HCT116 (cell line): ENCODE results near the gene ATXN7L1. TPM values are rescaled to one million over a fixed set of nuclear protein-coding genes. Genes with fewer than 3 reads are reported as not detected.
A peak's percentile ranks its signal among the peaks of the same experiment; 100 is the strongest.

ENCODE experiments used
- ATAC-seq: fragments of 200-7000 bp; cut with Tn5 transposase; 2 replicates; pipeline ENCODE4 v1.9.1; 2020; ENCODE audit warnings: mild to moderate bottlenecking, moderate library complexity
- BruUV-seq: library from RNA; stranded (reverse); fragments of 400-500 nt; replicated peaks from 2 replicates; lab custom pipeline; 2021; lab: Mats Ljungman, UMichigan
- CTCF ChIA-PET: fragments of 300-600 bp; sonication (Branson Sonifier 250); formaldehyde crosslinking; loops from one replicate; lab custom pipeline; 2021; ENCODE audit warnings: antibody characterized with exemption; lab: Charles Lee
- POLR2A ChIA-PET: fragments of 300-600, 350-600 bp; sonication (Branson Sonifier 250); formaldehyde crosslinking; loops from one replicate; lab custom pipeline; 2021; ENCODE audit warnings: antibody characterized with exemption; lab: Charles Lee
- RAD21 ChIA-PET, 2 experiments: fragments of 300-600 bp; sonication (Branson Sonifier 250); formaldehyde crosslinking; loops; one replicate each; lab custom pipeline; 2023; ENCODE audit warnings: low total read pairs in 2 of 2; ENCODE audit not compliant: uncharacterized antibody in 2 of 2, unreplicated experiment in 2 of 2, low non-redundant PET in 1 of 2; lab: Charles Lee
- DNase-seq: peaks from one replicate; pipeline ENCODE4 v3.0.0-alpha.2; 2010; ENCODE audit warnings: low read depth, low spot score
- H2AFZ ChIP-seq: fragments of 200-600 bp; shearing (Covaris generic), sonication (generic); 2 replicates; pipeline ENCODE4 v1.6.1; 2017; ENCODE audit warnings: low read depth, mixed run types, mixed read lengths, antibody characterized with exemption, low read length; ENCODE audit not compliant: poor library complexity, severe bottlenecking
- H3K27ac ChIP-seq: 2 replicates; pipeline ENCODE4 v1.5.1; 2012; ENCODE audit warnings: low read depth, low read length
- H3K27me3 ChIP-seq: fragments of 200-600 bp; sonication (generic); 2 replicates; pipeline ENCODE4 v1.6.1; 2016; ENCODE audit warnings: mixed run types, low read length, mixed read lengths; ENCODE audit not compliant: insufficient read depth
- H3K36me3 ChIP-seq, 2 experiments: fragments of 200-500 bp in 1 of 2; fragments of 200-600 bp in 1 of 2; sonication (Bioruptor generic) in 1 of 2; sonication (generic) in 1 of 2; 2 replicates each; pipeline versions ENCODE4 v1.5.1 to v1.6.1; 2014 to 2016; ENCODE audit warnings: low read length in 2 of 2, inconsistent platforms in 1 of 2, mixed read lengths in 1 of 2, mixed run types in 1 of 2; ENCODE audit not compliant: insufficient read depth in 2 of 2, control insufficient read depth in 1 of 2
- H3K4me1 ChIP-seq, 2 experiments: fragments of 200-600 bp in 1 of 2; sonication (generic) in 1 of 2; 2 replicates each; pipeline versions ENCODE4 v1.5.1 to v1.6.1; 2012 to 2017; ENCODE audit warnings: low read length in 2 of 2, inconsistent platforms in 1 of 2, mild to moderate bottlenecking in 1 of 2, mixed read lengths in 1 of 2, mixed run types in 1 of 2, moderate library complexity in 1 of 2; ENCODE audit not compliant: insufficient read depth in 2 of 2, control insufficient read depth in 1 of 2
- H3K4me2 ChIP-seq: fragments of 200-600 bp; sonication (generic); 2 replicates; pipeline ENCODE4 v1.6.1; 2017; ENCODE audit warnings: mixed run types, low read length, mixed read lengths
- H3K4me3 ChIP-seq, 2 experiments: fragments of 200-600 bp in 1 of 2; sonication (generic) in 1 of 2; replicated peaks in 1 of 2; 2 replicates each; pipeline ENCODE4 v1.5.1; 2011 to 2016; ENCODE audit warnings: low read length in 2 of 2, control low read depth in 1 of 2, low read depth in 1 of 2, mild to moderate bottlenecking in 1 of 2, mixed read lengths in 1 of 2, mixed run types in 1 of 2
- H3K79me2 ChIP-seq: fragments of 200-600 bp; sonication (generic); 2 replicates; pipeline ENCODE4 v1.6.1; 2017; ENCODE audit warnings: mild to moderate bottlenecking, mixed run types, low read length, moderate library complexity, mixed read lengths; ENCODE audit not compliant: insufficient read depth
- H3K9ac ChIP-seq: fragments of 200-600 bp; sonication (generic); 2 replicates; pipeline ENCODE4 v1.6.1; 2016; ENCODE audit warnings: low read length, mixed read lengths
- H3K9me2 ChIP-seq: fragments of 200-600 bp; sonication (generic), shearing (Covaris generic); 2 replicates; pipeline ENCODE4 v1.6.1; 2017; ENCODE audit warnings: mixed run types, mild to moderate bottlenecking, moderate library complexity; ENCODE audit not compliant: insufficient read depth
- H3K9me3 ChIP-seq, 2 experiments: fragments of 200-500 bp in 1 of 2; fragments of 200-600 bp in 1 of 2; sonication (Bioruptor generic) in 1 of 2; sonication (generic) in 1 of 2; 2 replicates each; pipeline ENCODE4 v1.6.1; 2014 to 2017; ENCODE audit warnings: low read length in 2 of 2, mixed read lengths in 2 of 2, inconsistent platforms in 1 of 2, low read depth in 1 of 2, mild to moderate bottlenecking in 1 of 2, mixed run types in 1 of 2, moderate library complexity in 1 of 2; ENCODE audit not compliant: control insufficient read depth in 1 of 2, insufficient read depth in 1 of 2
- H4K20me1 ChIP-seq: fragments of 200-600 bp; sonication (generic), shearing (Covaris generic); 2 replicates; pipeline ENCODE4 v1.6.1; 2017; ENCODE audit warnings: mixed run types, mild to moderate bottlenecking, moderate library complexity; ENCODE audit not compliant: insufficient read depth
- EGR1 ChIP-seq: IDR thresholded peaks from 2 replicates; pipeline ENCODE4 v1.6.1; 2012; ENCODE audit warnings: low read depth
- EZH2 ChIP-seq: fragments of 200-600 bp; sonication (generic); IDR thresholded peaks from 2 replicates; pipeline ENCODE4 v1.6.1; 2017; ENCODE audit warnings: antibody characterized with exemption, mixed run types
- EZH2phosphoT487 ChIP-seq: fragments of 200-600 bp; IDR thresholded peaks from 2 replicates; pipeline ENCODE4 v1.6.1; 2018; ENCODE audit warnings: antibody characterized with exemption, borderline replicate concordance
- FOSL1 ChIP-seq: IDR thresholded peaks from 2 replicates; pipeline ENCODE4 v1.6.1; 2012; ENCODE audit warnings: low read depth
- MAX ChIP-seq: IDR thresholded peaks from 2 replicates; pipeline ENCODE4 v1.6.1; 2012
- POLR2A ChIP-seq: IDR thresholded peaks from 2 replicates; pipeline ENCODE4 v1.7.0; 2011; ENCODE audit warnings: borderline replicate concordance; ENCODE audit not compliant: insufficient read depth, insufficient read length; ENCODE audit errors: extremely low read depth
- RAD21 ChIP-seq: IDR thresholded peaks from 2 replicates; pipeline ENCODE4 v1.6.1; 2012; ENCODE audit warnings: low read depth, mild to moderate bottlenecking
- SIN3A ChIP-seq: IDR thresholded peaks from 2 replicates; pipeline ENCODE4 v1.6.1; 2012; ENCODE audit warnings: low read depth
- SRF ChIP-seq: IDR thresholded peaks from 2 replicates; pipeline ENCODE4 v1.6.1; 2012; ENCODE audit warnings: low read depth
- TCF7L2 ChIP-seq: IDR thresholded peaks from 2 replicates; pipeline ENCODE4 v1.7.0; 2011; ENCODE audit warnings: borderline replicate concordance, inconsistent platforms; ENCODE audit not compliant: insufficient read depth, insufficient read length; ENCODE audit errors: extremely low read depth
- YY1 ChIP-seq: IDR thresholded peaks from 2 replicates; pipeline ENCODE4 v1.6.1; 2011; ENCODE audit warnings: low read length, low read depth, moderate library complexity, mild to moderate bottlenecking; ENCODE audit not compliant: insufficient replicate concordance; ENCODE audit errors: extremely low read depth
- ZBTB33 ChIP-seq: IDR thresholded peaks from 2 replicates; pipeline ENCODE4 v1.6.1; 2011; ENCODE audit warnings: mild to moderate bottlenecking, low read length, moderate library complexity; ENCODE audit not compliant: insufficient replicate concordance; ENCODE audit errors: extremely low read depth
- intact Hi-C: fragments of 100-400 bp; cut with micrococcal nuclease; formaldehyde crosslinking; loops from 2 replicates; pipeline ENCODE4 v1.10.0; 2022
- total RNA-seq: library from RNA; stranded (reverse); gene quantifications from one replicate; pipeline ENCODE4 v1.2.1, GENCODE V29; 2021; ENCODE audit not compliant: unreplicated experiment
- TF ChIP-seq, protein P1 (sequence below): IDR thresholded peaks from 2 replicates; pipeline ENCODE4 v1.6.1; 2012; ENCODE audit warnings: low read depth
- TF ChIP-seq, protein P2 (sequence below), 3 experiments: fragments of 200-600 bp in 1 of 3; sonication (generic) in 1 of 3; IDR thresholded peaks in 2 of 3; conservative IDR thresholded peaks in 1 of 3; 2 replicates each; pipeline ENCODE4 v1.5.1; 2012 to 2017; ENCODE audit warnings: low read depth in 2 of 3, low read length in 2 of 3, antibody characterized with exemption in 1 of 3, borderline replicate concordance in 1 of 3, control low read depth in 1 of 3, mild to moderate bottlenecking in 1 of 3, mixed read lengths in 1 of 3, mixed run types in 1 of 3, moderate library complexity in 1 of 3; ENCODE audit not compliant: insufficient read depth in 1 of 3

The ATXN7L1 gene
- total RNA-seq, 1 experiment from 2014 or later = 11.5 TPM

GRCh38 chr7:105791926-105792325, 84.5 kb downstream of the ATXN7L1 start:
- no peak for DNase-seq
- POLR2A ChIA-PET = interaction anchor here (0.7 kb wide), 1 partner anchor 12 kb away, joined by 3 read pairs; no protein-coding TSS in a partner anchor

More at GRCh38 chr7:105791926-105792325, 84.5 kb downstream of the ATXN7L1 start:
- Histone ChIP-seq H3K9ac (peak overlapping the region; percentile 34; the same call in 1 of the 2 replicates), H3K36me3 (no peaks in the 10 kb centered on the region), H3K9me2 (no peaks in the 10 kb centered on the region), H3K79me2 (no peaks in the 10 kb centered on the region), H3K27ac (no peak overlapping the region), H2AFZ (no peak overlapping the region), H3K4me2 (peak overlapping the region; percentile 64; the same call in 1 of the 2 replicates), H3K4me1 (peaks cover 17 to 72% of the 10 kb centered on the region in 2 experiments), H4K20me1 (no peaks in the 10 kb centered on the region), H3K27me3 (no peaks in the 10 kb centered on the region), H3K9me3 (no peaks in the 10 kb centered on the region), H3K4me3 (no peak overlapping the region)
- ChIA-PET RAD21 (no interaction called here), CTCF (no interaction called here)
- intact Hi-C loops = no loop called here
- no TSS peak for BruUV-seq
- TF ChIP-seq SIN3A (no peak), EZH2 (no peak), ZBTB33 (no peak), FOSL1 (no peak), TCF7L2 (no peak), MAX (no peak), EZH2phosphoT487 (no peak), RAD21 (no peak), YY1 (no peak), EGR1 (no peak), SRF (no peak), POLR2A (no peak)
- TF ChIP-seq, protein P1, sequence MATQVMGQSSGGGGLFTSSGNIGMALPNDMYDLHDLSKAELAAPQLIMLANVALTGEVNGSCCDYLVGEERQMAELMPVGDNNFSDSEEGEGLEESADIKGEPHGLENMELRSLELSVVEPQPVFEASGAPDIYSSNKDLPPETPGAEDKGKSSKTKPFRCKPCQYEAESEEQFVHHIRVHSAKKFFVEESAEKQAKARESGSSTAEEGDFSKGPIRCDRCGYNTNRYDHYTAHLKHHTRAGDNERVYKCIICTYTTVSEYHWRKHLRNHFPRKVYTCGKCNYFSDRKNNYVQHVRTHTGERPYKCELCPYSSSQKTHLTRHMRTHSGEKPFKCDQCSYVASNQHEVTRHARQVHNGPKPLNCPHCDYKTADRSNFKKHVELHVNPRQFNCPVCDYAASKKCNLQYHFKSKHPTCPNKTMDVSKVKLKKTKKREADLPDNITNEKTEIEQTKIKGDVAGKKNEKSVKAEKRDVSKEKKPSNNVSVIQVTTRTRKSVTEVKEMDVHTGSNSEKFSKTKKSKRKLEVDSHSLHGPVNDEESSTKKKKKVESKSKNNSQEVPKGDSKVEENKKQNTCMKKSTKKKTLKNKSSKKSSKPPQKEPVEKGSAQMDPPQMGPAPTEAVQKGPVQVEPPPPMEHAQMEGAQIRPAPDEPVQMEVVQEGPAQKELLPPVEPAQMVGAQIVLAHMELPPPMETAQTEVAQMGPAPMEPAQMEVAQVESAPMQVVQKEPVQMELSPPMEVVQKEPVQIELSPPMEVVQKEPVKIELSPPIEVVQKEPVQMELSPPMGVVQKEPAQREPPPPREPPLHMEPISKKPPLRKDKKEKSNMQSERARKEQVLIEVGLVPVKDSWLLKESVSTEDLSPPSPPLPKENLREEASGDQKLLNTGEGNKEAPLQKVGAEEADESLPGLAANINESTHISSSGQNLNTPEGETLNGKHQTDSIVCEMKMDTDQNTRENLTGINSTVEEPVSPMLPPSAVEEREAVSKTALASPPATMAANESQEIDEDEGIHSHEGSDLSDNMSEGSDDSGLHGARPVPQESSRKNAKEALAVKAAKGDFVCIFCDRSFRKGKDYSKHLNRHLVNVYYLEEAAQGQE = no peak
- TF ChIP-seq, protein P2, sequence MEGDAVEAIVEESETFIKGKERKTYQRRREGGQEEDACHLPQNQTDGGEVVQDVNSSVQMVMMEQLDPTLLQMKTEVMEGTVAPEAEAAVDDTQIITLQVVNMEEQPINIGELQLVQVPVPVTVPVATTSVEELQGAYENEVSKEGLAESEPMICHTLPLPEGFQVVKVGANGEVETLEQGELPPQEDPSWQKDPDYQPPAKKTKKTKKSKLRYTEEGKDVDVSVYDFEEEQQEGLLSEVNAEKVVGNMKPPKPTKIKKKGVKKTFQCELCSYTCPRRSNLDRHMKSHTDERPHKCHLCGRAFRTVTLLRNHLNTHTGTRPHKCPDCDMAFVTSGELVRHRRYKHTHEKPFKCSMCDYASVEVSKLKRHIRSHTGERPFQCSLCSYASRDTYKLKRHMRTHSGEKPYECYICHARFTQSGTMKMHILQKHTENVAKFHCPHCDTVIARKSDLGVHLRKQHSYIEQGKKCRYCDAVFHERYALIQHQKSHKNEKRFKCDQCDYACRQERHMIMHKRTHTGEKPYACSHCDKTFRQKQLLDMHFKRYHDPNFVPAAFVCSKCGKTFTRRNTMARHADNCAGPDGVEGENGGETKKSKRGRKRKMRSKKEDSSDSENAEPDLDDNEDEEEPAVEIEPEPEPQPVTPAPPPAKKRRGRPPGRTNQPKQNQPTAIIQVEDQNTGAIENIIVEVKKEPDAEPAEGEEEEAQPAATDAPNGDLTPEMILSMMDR (IDR thresholded peaks at IDR 0.05 in 2 of 3, conservative IDR thresholded peaks at IDR 0.05 in 1 of 3; ENCODE audit: borderline replicate concordance in 1 of 3, insufficient read depth in 1 of 3, low read depth in 2 of 3, low read length in 2 of 3) = no peak
- ATAC-seq = no peak
